Ectodermal cell (in vitro differentiated cells): ENCODE results near the gene UQCC2.

Source experiments
- H3K27ac ChIP-seq: 2 replicates; pipeline ENCODE4 v1.7.0; 2013; ENCODE audit warnings: mild to moderate bottlenecking, low read depth, low read length; ENCODE audit not compliant: insufficient read depth, poor library complexity, severe bottlenecking
- H3K27me3 ChIP-seq: 2 replicates; pipeline ENCODE4 v1.7.0; 2013; ENCODE audit warnings: mild to moderate bottlenecking, low read length; ENCODE audit not compliant: insufficient read depth, control insufficient read depth, poor library complexity, severe bottlenecking
- H3K36me3 ChIP-seq: one replicate; pipeline ENCODE4 v1.7.0; 2013; ENCODE audit warnings: low read length; ENCODE audit not compliant: control insufficient read depth, insufficient read depth
- H3K4me1 ChIP-seq: one replicate; pipeline ENCODE4 v1.7.0; 2013; ENCODE audit warnings: low read length; ENCODE audit not compliant: control insufficient read depth, insufficient read depth
- H3K4me3 ChIP-seq: 2 replicates; pipeline ENCODE4 v1.7.0; 2013; ENCODE audit warnings: low read depth, low read length, control low read depth; ENCODE audit not compliant: insufficient read depth
- H3K9me3 ChIP-seq: 2 replicates; pipeline ENCODE4 v1.7.0; 2013; ENCODE audit warnings: mild to moderate bottlenecking, low read length, moderate library complexity; ENCODE audit not compliant: control insufficient read depth
- WGBS, 2 experiments: methylation state at CpG; one replicate each; pipeline ENCODE4 v1.1.7; 2013; ENCODE audit warnings: missing lambda C conversion rate in 2 of 2; 5-methylcytosine and 5-hydroxymethylcytosine counted together

UQCC2 gene

GRCh38 chr6:33677689-33678088 lies 33.8 kb downstream of the UQCC2 start:
- H3K27me3 ChIP-seq: no peaks in the 10 kb centered on the region
- peaks cover 14% of the 10 kb centered on the region for H3K4me1 ChIP-seq
- no peak overlapping the region for H3K27ac ChIP-seq
- no peak overlapping the region for H3K4me3 ChIP-seq
- no peaks in the 10 kb centered on the region for H3K9me3 ChIP-seq
- WGBS, 2 experiments: 92% methylated on average over 2 of the region's 2 CpGs
- no peaks in the 10 kb centered on the region for H3K36me3 ChIP-seq

- Histone ChIP-seq H3K27me3 (no peaks in the 10 kb centered on the region), H3K9me3 (no peaks in the 10 kb centered on the region), H3K4me3 (no peak overlapping the region), H3K36me3 (no peaks in the 10 kb centered on the region), H3K27ac (no peak overlapping the region), H3K4me1 (peaks cover 14% of the 10 kb centered on the region)
- 86 to 92% methylated on average over 8 of the region's 8 CpGs for WGBS, 2 experiments
These were observed 34.3 kb downstream of the UQCC2 start for GRCh38 chr6:33677143-33677660.

- Histone ChIP-seq H3K4me3 (no peak overlapping the region), H3K27ac (no peak overlapping the region), H3K4me1 (peaks cover 14% of the 10 kb centered on the region), H3K27me3 (no peaks in the 10 kb centered on the region), H3K9me3 (no peaks in the 10 kb centered on the region), H3K36me3 (no peaks in the 10 kb centered on the region)
- 94 to 96% methylated on average over 15 of the region's 15 CpGs for WGBS, 2 experiments
These were observed 34.9 kb downstream of the UQCC2 start for GRCh38 chr6:33676416-33677142.

- WGBS, 2 experiments: 92 to 94% methylated on average over 7 of the region's 7 CpGs
- H3K27ac ChIP-seq: no peak overlapping the region
These were observed 35.5 kb downstream of the UQCC2 start for GRCh38 chr6:33675968-33676367.

GRCh38 chr6:33673851-33674250 lies 37.6 kb downstream of the UQCC2 start:
- H3K36me3 ChIP-seq: no peaks in the 10 kb centered on the region
- H3K4me3 ChIP-seq: no peak overlapping the region
- 65 to 68% methylated on average over 7 of the region's 7 CpGs for WGBS, 2 experiments
- H3K27me3 ChIP-seq: no peaks in the 10 kb centered on the region
- peak overlapping the region; percentile 33 for H3K27ac ChIP-seq
- no peaks in the 10 kb centered on the region for H3K9me3 ChIP-seq
- H3K4me1 ChIP-seq: peaks cover 14% of the 10 kb centered on the region

More at GRCh38 chr6:33675968-33676367, 35.5 kb downstream of the UQCC2 start:
- no peaks in the 10 kb centered on the region for H3K9me3 ChIP-seq
- no peaks in the 10 kb centered on the region for H3K27me3 ChIP-seq
- H3K4me1 ChIP-seq: peaks cover 14% of the 10 kb centered on the region
- no peaks in the 10 kb centered on the region for H3K36me3 ChIP-seq
- no peak overlapping the region for H3K4me3 ChIP-seq

GRCh38 chr6:33672808-33673207 lies 38.7 kb downstream of the UQCC2 start:
- H3K27me3 ChIP-seq: no peaks in the 10 kb centered on the region
- no peaks in the 10 kb centered on the region for H3K9me3 ChIP-seq
- peaks cover 14% of the 10 kb centered on the region for H3K4me1 ChIP-seq
- no peak overlapping the region for H3K27ac ChIP-seq
- no peak overlapping the region for H3K4me3 ChIP-seq
- 60 to 65% methylated on average over 5 of the region's 5 CpGs for WGBS, 2 experiments
- H3K36me3 ChIP-seq: no peaks in the 10 kb centered on the region

- H3K27ac ChIP-seq: no peak overlapping the region
- peaks cover 14% of the 10 kb centered on the region for H3K4me1 ChIP-seq
- no peaks in the 10 kb centered on the region for H3K9me3 ChIP-seq
- H3K4me3 ChIP-seq: no peak overlapping the region
- H3K36me3 ChIP-seq: no peaks in the 10 kb centered on the region
- H3K27me3 ChIP-seq: no peaks in the 10 kb centered on the region
- WGBS, 2 experiments: 91 to 95% methylated on average over 3 of the region's 3 CpGs
These were observed 39.8 kb downstream of the UQCC2 start for GRCh38 chr6:33671744-33672072.

- H3K27me3 ChIP-seq: no peaks in the 10 kb centered on the region
- 84 to 86% methylated on average over 30 of the region's 30 CpGs for WGBS, 2 experiments
- no peak overlapping the region for H3K4me3 ChIP-seq
- H3K9me3 ChIP-seq: no peaks in the 10 kb centered on the region
- peaks cover 14% of the 10 kb centered on the region for H3K4me1 ChIP-seq
- H3K36me3 ChIP-seq: no peaks in the 10 kb centered on the region
- no peak overlapping the region for H3K27ac ChIP-seq
These were observed 40.3 kb downstream of the UQCC2 start for GRCh38 chr6:33670971-33671743.

- Histone ChIP-seq H3K27ac (no peak overlapping the region), H3K36me3 (no peaks in the 10 kb centered on the region), H3K9me3 (no peaks in the 10 kb centered on the region), H3K4me1 (peaks cover 14% of the 10 kb centered on the region), H3K27me3 (no peaks in the 10 kb centered on the region), H3K4me3 (no peak overlapping the region)
- WGBS, 2 experiments: 89 to 93% methylated on average over 21 of the region's 21 CpGs
These were observed 41.3 kb downstream of the UQCC2 start for GRCh38 chr6:33670086-33670660.

GRCh38 chr6:33668914-33669313 lies 42.6 kb downstream of the UQCC2 start:
- Histone ChIP-seq H3K4me3 (no peak overlapping the region), H3K9me3 (no peaks in the 10 kb centered on the region), H3K4me1 (peaks cover 8% of the 10 kb centered on the region), H3K36me3 (no peaks in the 10 kb centered on the region), H3K27ac (no peak overlapping the region), H3K27me3 (no peaks in the 10 kb centered on the region)
- 73 to 74% methylated on average over 17 of the region's 17 CpGs for WGBS, 2 experiments
